Neural crest cell (in vitro differentiated cells): ENCODE data around the gene ZNF674. TPM values are rescaled to one million over a fixed set of nuclear protein-coding genes. Genes with fewer than 3 reads are reported as not detected.
A peak's percentile ranks its signal among the peaks of the same experiment; 100 is the strongest.
"Not testable (repeated sequence)": the region's sequence is repeated elsewhere in the genome, so short reads cannot be mapped to it uniquely, and the experiment has no call there.

Source experiments
- DNase-seq: peaks from one replicate; pipeline ENCODE4 v3.0.0; 2021; ENCODE audit warnings: low read depth, mixed read lengths, low spot score
- H3K27ac Mint-ChIP-seq: one replicate; pipeline ENCODE4 v1.8.0; 2021; ENCODE audit warnings: mild to moderate bottlenecking, mixed read lengths; ENCODE audit not compliant: unreplicated experiment
- H3K27me3 Mint-ChIP-seq: 2 replicates; pipeline ENCODE4 v1.8.0; 2021; ENCODE audit warnings: low read depth, mild to moderate bottlenecking, mixed read lengths
- H3K36me3 Mint-ChIP-seq: 2 replicates; pipeline ENCODE4 v1.8.0; 2021; ENCODE audit warnings: low read depth, mild to moderate bottlenecking, mixed read lengths
- H3K4me1 Mint-ChIP-seq: 2 replicates; pipeline ENCODE4 v1.8.0; 2021; ENCODE audit warnings: mixed read lengths
- H3K4me3 Mint-ChIP-seq: one replicate; pipeline ENCODE4 v1.8.0; 2021; ENCODE audit warnings: mild to moderate bottlenecking, mixed read lengths
- H3K9me3 Mint-ChIP-seq: 2 replicates; pipeline ENCODE4 v1.8.0; 2021; ENCODE audit warnings: mixed read lengths
- total RNA-seq: library from RNA; stranded (reverse); gene quantifications from 2 replicates; pipeline ENCODE4 v1.2.1, GENCODE V29; 2021
- TF ChIP-seq, protein P1 (sequence below): fragments of 200-600 bp; sonication (generic); conservative IDR thresholded peaks from 2 replicates; pipeline ENCODE4 v1.5.0; 2021; ENCODE audit warnings: antibody characterized with exemption, mild to moderate bottlenecking

ZNF674 gene
- total RNA-seq, 1 donor from 2014 or later, result 4.7 TPM

DNA sequence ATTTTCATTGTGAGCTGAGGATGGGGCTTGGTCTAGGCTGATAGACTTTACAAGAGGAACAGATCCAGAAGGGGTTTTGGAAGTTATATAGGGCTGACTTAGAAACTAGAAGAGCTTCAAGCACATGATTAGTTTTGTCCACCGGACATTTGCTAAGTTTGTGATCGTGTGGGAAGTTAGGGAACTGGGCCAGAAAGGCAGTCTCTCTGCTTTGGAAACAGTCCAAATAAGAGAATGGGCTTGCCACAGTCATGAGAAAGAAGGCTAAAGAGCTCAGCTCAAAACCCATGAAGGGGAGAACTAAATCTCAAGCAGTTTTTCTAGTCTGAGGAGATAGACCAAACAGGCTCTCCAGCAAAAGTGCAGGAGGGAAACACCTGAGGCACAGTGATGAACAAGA is 67.8 kb downstream of the ZNF674 start:
- Mint-ChIP-seq H3K4me1 (no peaks in the 10 kb centered on the region), H3K9me3 (peaks cover 14% of the 10 kb centered on the region), H3K4me3 (no peak overlapping the region), H3K27me3 (no peaks in the 10 kb centered on the region), H3K36me3 (peaks cover 44% of the 10 kb centered on the region), H3K27ac (no peak overlapping the region)
- TF ChIP-seq, protein P1, sequence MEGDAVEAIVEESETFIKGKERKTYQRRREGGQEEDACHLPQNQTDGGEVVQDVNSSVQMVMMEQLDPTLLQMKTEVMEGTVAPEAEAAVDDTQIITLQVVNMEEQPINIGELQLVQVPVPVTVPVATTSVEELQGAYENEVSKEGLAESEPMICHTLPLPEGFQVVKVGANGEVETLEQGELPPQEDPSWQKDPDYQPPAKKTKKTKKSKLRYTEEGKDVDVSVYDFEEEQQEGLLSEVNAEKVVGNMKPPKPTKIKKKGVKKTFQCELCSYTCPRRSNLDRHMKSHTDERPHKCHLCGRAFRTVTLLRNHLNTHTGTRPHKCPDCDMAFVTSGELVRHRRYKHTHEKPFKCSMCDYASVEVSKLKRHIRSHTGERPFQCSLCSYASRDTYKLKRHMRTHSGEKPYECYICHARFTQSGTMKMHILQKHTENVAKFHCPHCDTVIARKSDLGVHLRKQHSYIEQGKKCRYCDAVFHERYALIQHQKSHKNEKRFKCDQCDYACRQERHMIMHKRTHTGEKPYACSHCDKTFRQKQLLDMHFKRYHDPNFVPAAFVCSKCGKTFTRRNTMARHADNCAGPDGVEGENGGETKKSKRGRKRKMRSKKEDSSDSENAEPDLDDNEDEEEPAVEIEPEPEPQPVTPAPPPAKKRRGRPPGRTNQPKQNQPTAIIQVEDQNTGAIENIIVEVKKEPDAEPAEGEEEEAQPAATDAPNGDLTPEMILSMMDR, result no peak
- no peak for DNase-seq

DNA sequence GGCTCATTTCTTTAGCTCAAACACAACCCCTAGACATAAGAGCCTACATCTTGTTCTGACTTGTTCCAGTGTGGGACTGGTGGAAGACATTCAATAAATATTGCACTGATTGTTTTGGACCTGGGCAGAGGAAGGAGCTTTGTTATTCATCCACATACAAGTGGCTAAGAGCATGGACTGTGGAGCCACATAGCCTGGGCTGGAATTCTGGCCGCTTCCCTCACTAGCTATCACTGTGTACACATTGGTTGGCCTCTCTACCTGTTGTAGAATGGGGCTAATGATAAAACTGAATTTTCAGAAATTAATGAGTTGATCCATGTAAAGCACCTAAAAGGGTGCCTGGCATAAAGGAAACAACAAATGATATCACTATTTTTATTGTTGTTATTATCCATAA is 80.0 kb downstream of the ZNF674 start:
- TF ChIP-seq, protein P1, result no peak
- Mint-ChIP-seq H3K9me3 (peaks cover 9% of the 10 kb centered on the region), H3K4me3 (no peak overlapping the region), H3K4me1 (peaks cover 13% of the 10 kb centered on the region), H3K27me3 (no peaks in the 10 kb centered on the region), H3K36me3 (peaks cover 42% of the 10 kb centered on the region), H3K27ac (no peak overlapping the region)
- no peak for DNase-seq

DNA sequence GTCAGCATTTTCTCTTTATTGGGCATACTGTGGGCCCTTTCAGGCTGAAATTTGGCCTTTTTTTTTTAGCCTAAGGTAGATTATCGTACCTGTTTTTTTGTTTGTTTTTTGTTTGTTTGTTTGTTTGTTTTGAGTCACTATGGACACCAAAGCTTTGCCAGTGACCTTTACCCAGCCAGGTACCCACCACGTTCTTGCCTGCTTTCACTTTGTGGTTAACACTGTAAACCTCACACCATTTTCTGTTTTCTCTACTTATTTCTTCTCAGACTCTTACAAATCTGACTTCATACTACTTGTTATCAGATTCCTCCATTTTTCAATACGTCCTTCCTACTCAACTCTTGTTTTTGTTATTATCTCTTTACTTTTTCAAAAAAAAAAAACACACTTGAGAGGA is 81.5 kb downstream of the ZNF674 start:
- no peak for DNase-seq
- peaks cover 34% of the 10 kb centered on the region for H3K36me3 Mint-ChIP-seq
- no peak overlapping the region for H3K27ac Mint-ChIP-seq
- H3K4me3 Mint-ChIP-seq, result no peak overlapping the region
- peaks cover 18% of the 10 kb centered on the region for H3K4me1 Mint-ChIP-seq
- H3K27me3 Mint-ChIP-seq, result no peaks in the 10 kb centered on the region
- peaks cover 3% of the 10 kb centered on the region for H3K9me3 Mint-ChIP-seq
- TF ChIP-seq, protein P1, result no peak

DNA sequence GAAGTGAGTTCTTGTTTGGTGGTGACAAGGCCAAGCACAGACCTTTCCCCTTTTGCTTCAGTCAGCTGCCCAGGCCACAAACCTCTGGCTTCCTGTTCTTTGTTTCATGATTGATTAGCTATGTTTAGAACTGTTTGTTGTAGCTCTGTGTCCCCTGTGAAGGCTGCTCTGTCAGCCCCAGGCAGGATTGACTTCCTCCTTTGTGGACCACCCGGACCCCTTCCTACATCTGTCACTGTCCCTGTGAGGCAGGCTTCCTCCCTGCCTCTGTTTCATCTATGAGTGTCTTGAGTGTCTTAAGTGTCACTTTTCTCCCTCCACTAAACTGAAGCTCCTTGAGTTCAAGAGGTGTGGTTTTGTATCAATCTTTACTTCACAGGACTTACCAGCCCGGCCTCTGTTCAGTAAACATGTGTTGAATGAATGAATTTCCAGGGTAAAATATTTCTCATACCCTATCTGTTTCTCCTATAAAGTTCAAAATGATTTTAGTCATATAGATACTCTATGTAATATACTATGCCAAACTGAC is 83.5 kb downstream of the ZNF674 start:
- TF ChIP-seq, protein P1, result no peak
- peak overlapping the region; percentile 90 for H3K27ac Mint-ChIP-seq
- H3K4me3 Mint-ChIP-seq, result peak overlapping the region; percentile 17
- peaks cover 18% of the 10 kb centered on the region for H3K4me1 Mint-ChIP-seq
- peaks cover 3% of the 10 kb centered on the region for H3K9me3 Mint-ChIP-seq
- no peak for DNase-seq
- peaks cover 34% of the 10 kb centered on the region for H3K36me3 Mint-ChIP-seq
- no peaks in the 10 kb centered on the region for H3K27me3 Mint-ChIP-seq

DNA sequence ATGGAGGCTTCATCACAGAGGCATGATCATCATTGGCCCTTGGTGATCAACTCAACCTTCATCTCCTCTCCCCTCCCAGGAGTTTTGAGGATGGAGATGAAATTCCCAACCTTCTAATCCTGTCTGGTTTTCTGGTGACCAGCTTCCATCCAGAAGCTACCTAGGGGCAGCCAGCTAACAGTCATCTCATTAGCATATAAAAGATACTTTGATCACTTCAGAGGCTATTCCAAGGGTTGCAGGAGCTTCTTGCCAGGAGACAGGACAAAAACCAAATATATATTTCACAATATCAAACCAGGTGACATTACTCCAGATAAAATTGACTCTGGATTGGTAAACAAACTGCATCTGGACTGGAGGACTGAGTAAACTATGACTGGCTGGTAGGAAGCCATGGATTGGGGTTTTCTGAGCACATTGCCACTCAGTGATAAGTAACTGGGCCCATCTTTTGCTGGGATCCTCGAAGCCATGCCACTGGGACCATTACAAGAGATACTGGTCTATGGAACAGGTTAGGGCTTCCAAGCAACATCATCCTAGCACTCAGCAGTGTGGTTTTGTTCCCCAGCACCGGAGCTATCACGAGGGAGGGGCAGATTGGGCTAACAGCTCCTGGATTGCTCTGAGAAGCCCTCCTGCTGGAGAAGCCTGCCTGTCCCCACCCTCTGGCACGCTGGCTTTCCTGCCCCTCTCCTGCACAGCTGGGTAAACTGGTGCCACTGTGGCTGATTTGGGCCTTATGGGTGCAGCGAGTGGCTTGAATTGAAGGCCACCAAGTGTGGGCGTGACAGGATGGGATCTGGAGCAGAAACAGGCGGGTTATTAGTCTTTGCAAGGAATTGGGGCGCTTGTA is 84.2 kb downstream of the ZNF674 start:
- not testable (repeated sequence) for H3K27me3 Mint-ChIP-seq, H3K9me3 Mint-ChIP-seq, DNase-seq
- peaks cover 18% of the 10 kb centered on the region for H3K4me1 Mint-ChIP-seq
- H3K36me3 Mint-ChIP-seq, result peaks cover 33% of the 10 kb centered on the region
- peak overlapping the region; percentile 90 for H3K27ac Mint-ChIP-seq
- peak overlapping the region; percentile 17 for H3K4me3 Mint-ChIP-seq

DNA sequence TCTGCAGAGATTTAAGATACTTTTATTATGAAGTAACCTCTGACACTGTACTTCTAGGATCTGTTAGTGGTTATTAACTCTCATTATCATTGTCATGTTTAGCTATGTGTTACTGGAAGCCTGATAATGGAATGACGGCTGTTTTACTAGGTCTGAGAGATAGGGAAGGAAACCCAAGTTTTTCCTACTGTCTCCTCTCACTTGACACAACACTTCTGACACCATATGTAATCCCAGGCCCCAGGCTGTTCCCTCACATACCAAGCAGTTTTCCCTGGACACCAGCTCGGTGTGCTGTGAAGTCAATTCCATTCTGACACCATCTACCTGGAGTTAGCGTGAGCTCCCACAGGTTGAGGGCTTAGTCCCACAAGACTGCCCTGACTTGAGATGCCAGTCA is 85.6 kb downstream of the ZNF674 start:
- Mint-ChIP-seq H3K4me1 (peaks cover 18% of the 10 kb centered on the region), H3K36me3 (peaks cover 34% of the 10 kb centered on the region), H3K27ac (no peak overlapping the region), H3K4me3 (no peak overlapping the region), H3K9me3 (peaks cover 3% of the 10 kb centered on the region), H3K27me3 (no peaks in the 10 kb centered on the region)
- no peak for DNase-seq
- TF ChIP-seq, protein P1, result no peak
